ENCODE measurements around the gene CD40LG. TPM values are rescaled to one million over a fixed set of nuclear protein-coding genes. Genes with fewer than 3 reads are reported as not detected.

CD40LG gene
- not detected in 2 replicates for total RNA-seq
- not detected for polyA plus RNA-seq (2012)

DNA sequence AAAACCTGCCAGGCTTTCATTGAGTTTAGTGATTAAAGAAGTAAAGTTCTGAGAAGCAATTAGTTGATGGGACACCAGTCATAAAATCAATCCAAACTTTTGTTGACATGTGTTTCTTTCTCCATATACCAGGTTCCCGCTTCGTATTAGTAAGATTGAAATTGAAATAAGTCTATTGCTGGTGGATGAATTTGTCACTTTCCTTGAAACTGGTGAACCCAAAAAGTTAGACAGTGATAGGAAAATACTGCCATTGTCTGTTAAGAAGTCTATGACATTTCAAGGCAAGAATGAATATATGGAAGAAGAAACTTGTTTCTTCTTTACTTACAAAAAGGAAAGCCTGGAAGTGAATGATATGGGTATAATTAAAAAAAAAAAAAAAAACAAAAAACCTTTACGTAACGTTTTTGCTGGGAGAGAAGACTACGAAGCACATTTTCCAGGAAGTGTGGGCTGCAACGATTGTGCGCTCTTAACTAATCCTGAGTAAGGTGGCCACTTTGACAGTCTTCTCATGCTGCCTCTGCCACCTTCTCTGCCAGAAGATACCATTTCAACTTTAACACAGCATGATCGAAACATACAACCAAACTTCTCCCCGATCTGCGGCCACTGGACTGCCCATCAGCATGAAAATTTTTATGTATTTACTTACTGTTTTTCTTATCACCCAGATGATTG lies at the start of gene CD40LG:
Gene CD40LG (plus strand): TSS at position 482 of the 684 bp plus-strand sequence. CDS start 91 bp downstream, at position 573.
- no peak for DNase-seq (ENCODE audit: low read depth)

DNA sequence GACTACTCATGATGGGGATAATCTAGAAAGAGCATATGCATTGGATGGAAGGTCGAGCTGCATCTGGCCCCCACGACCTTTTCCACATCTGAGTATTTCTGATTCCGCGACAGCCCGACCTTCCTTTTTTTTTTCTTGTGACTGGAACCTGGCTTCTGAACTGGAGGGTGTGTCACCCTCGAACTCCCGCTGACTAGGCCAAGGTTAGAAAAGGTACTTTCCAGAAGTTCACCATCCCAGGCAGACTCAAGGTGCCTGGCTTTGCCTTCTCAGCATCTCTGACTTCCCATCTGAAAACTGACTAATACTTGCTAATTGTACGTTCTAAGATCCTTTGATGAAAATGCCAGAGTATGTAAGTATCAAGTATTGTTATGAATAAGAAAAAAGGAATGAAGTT lies 49.3 kb upstream of the CD40LG start:
- no peak for DNase-seq (ENCODE audit: low read depth)

GRCh38 chrX:136600059-136600458 lies 47.9 kb upstream of the CD40LG start:
- DNase-seq (ENCODE audit: low read depth) = no peak

DNA sequence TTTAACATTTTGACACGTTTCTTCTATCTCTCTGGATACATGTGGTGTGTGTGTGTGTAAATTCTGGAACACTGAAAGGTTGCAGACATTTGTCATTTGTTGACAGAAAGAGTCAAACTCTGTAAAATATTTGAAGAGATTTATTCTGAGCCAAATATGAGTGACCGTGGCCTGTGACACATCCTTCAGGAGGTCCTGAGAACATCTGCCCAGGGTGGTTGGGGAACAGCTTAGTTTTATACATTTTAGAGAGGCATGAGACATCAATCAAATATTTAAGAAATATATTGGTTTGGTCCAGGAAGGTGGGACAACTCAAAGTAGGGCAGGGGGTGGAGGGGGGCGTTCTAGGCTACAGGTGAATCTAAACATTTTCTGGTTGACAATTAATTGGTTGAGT lies 40.7 kb upstream of the CD40LG start:
- DNase-seq (ENCODE audit: low read depth) = no peak

- no peak for DNase-seq (ENCODE audit: low read depth)
Measured at GRCh38 chrX:136608295-136608933, 39.5 kb upstream of the CD40LG start.

DNA sequence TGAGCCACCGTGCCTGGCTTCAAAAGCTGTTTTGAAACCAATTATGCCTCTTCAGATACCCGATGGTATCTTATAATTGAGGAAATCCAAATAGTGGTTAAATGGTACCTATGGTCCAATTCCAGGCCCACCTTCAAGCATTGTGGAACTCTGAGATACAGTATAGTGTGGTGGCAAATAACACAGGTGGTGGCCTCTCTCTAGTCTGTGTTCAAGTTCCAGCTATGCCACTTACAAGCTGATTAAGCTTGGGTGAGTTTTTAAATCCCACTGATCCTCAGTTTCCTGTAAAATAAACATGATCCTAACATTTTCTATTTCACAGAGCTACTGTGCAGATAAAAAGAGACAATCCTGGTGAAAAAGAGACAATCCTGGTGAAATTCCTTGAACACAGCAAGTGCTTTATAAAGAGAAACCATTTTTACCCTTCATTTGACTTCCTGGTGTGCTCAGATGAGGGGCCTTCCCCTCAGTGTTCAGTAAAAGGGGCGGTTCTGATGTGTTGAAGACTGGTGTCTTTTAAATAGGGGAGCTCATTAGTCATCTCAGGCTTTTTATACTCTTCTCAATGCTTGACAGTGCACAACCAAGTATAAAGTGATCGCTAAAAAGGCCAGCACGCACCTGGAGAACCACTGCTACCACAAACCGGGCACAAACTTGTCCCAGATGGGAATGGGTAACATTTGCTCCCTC lies 30.8 kb upstream of the CD40LG start:
- DNase-seq (ENCODE audit: low read depth) = no peak

- no peak for DNase-seq (ENCODE audit: low read depth)
Measured at GRCh38 chrX:136619899-136620505, 28.0 kb upstream of the CD40LG start.

DNA sequence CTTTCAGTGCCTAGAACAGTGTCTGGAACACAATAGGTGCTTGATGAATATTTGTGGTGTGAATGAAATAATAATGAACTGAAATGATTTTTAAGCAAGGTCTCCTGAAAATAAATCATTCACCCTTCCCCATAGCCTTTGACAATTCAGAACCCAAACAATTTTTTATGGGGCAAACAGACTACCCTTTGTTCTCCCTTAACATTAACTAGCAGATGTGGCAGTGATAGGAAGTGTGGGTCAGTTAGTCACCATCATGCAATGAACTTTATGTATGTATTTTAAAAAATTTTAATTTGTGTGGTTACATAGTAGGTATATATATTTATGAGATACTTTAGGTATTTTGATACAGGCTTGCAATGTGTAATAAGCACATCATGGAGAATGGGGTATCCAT lies 27.2 kb upstream of the CD40LG start:
- DNase-seq (ENCODE audit: low read depth) = no peak

DNA sequence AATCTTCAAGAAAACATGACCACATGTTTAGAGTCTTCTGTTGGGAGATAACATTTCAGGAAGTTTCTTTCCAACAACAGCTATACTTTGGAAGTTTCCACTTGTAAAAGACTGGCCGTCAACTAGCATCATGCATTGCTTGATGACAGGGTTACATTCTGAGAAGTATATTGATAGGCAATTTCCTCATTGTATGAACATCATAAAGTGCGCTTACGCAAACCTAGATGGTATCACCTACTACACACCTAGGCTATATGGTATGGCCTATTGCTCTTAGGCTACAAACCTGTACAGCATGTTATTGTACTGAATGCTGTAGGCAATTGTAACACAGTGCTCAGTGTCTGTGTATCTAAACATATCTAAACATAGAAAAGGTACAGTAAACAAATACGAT lies 25.4 kb upstream of the CD40LG start:
- DNase-seq (ENCODE audit: low read depth) = no peak

GRCh38 chrX:136623396-136623795 lies 24.6 kb upstream of the CD40LG start:
- no peak for DNase-seq (ENCODE audit: low read depth)

GRCh38 chrX:136625246-136625645 lies 22.7 kb upstream of the CD40LG start:
- DNase-seq (ENCODE audit: low read depth) = no peak

- no peak for DNase-seq (ENCODE audit: low read depth)
Measured at GRCh38 chrX:136626237-136626636, 21.7 kb upstream of the CD40LG start.

DNA sequence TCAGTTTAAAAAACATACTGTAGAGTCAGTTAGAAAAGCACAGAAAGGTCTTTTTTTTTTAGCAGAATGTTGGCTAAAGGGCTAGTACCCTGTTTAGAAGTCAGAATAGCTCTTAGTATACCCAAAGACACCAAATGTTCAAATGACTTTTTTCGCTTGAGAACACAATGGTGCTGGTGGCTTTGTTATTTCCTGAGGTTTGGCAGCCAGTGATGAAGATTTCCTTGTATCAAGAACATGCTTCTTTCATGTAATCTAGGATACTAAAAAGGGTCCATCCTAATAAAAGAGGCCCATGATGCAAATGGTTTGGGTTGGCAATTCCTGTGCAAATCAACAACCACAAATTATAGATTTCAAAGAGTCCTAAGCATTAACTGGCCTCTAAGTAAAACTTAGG lies 21.1 kb upstream of the CD40LG start:
- DNase-seq (ENCODE audit: low read depth) = no peak

- no peak for DNase-seq (ENCODE audit: low read depth)
Measured at GRCh38 chrX:136627409-136627808, 20.5 kb upstream of the CD40LG start.

GRCh38 chrX:136629084-136629750 lies 18.7 kb upstream of the CD40LG start:
- DNase-seq (ENCODE audit: low read depth) = no peak

DNA sequence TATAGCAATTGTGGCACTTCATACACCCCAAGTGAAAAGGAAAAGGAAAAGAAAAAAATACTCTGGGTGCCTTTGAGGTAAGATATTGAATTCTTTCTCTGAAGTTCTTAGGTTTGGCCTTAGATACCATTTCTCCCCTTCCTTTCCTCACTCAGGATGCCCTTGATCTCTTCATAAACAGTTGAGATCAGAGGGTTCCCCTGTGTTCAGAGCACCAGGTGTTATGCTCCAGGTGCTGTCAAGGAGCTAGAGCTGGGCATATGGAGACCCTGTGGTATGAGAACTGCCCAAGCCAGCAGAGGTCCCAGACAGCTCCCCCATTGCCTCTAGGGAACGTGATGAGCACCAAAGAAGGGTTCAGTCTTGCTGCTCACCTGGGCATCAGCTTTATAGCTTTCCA lies 17.1 kb upstream of the CD40LG start:
- no peak for DNase-seq (ENCODE audit: low read depth)

GRCh38 chrX:136635235-136635634 lies 12.7 kb upstream of the CD40LG start:
- no peak for DNase-seq (ENCODE audit: low read depth)

DNA sequence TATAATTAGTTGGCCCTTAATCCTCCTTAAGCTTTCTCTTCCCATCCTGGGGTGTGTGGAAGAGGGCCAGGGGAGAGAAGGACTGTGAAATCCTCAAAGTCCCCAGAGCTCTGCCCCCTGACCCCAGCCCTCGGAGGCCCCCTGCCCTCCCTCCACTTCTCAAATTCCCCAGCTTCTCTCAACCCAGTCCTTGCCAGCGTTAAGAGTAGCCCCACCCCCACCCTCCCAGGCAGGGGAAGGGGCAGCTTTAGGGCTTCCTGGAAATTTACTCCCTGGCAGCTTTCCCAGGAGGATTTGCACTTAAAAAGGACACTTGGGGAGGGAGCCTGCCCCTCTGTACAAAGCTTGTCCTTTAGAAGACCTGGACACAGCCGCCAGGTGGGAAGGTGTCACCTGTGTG lies 11.8 kb upstream of the CD40LG start:
- DNase-seq (ENCODE audit: low read depth) = no peak

- no peak for DNase-seq (ENCODE audit: low read depth)
Measured at GRCh38 chrX:136639506-136640176, 8.3 kb upstream of the CD40LG start.

DNA sequence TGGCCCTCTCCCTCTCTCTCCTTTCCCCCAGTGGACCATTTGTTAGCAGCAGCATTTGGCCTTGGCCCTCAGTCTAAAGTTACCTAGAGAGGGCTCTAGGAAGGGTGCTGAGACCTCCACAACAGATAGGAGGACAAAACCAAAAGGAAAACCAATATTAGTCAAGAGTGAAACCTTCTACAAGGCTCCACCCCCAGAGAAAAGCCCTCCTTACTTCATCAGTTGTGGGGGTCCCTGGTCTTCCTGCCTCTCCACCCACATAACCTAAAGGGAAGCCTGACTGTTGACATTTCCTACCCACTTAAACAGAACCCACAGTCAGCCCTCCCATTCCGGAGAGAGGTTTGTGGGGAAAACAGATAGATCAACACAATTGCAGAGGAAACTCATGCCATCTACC lies 4.7 kb upstream of the CD40LG start:
- DNase-seq (ENCODE audit: low read depth) = no peak
